BLaER1 treated with 17β-estradiol and CSF1 and Interleukin-3, amounts not matched to agents 10 nM and 100 nM (cell line): Measurements from ENCODE around the gene STK32B.

Experiments
- H3K27ac ChIP-seq, 11 experiments: shearing (Covaris generic); formaldehyde crosslinking; 2 replicates each; pipeline ENCODE4 v1.8.1; 2022
- H3K27me3 ChIP-seq, 11 experiments: shearing (Covaris generic); formaldehyde crosslinking; 2 replicates each; pipeline ENCODE4 v1.8.1; 2022
- H3K36me3 ChIP-seq, 11 experiments: shearing (Covaris generic); formaldehyde crosslinking; 2 replicates each; pipeline ENCODE4 v1.8.1; 2022
- H3K4me1 ChIP-seq, 10 experiments: shearing (Covaris generic); formaldehyde crosslinking; 2 replicates each; pipeline ENCODE4 v1.8.1; 2022
- H3K4me2 ChIP-seq, 11 experiments: shearing (Covaris generic); formaldehyde crosslinking; 2 replicates each; pipeline ENCODE4 v1.8.1; 2022
- H3K4me3 ChIP-seq, 10 experiments: shearing (Covaris generic); formaldehyde crosslinking; 2 replicates each; pipeline ENCODE4 v1.8.1; 2022
- H3K9ac ChIP-seq, 11 experiments: shearing (Covaris generic); formaldehyde crosslinking; 2 replicates each; pipeline ENCODE4 v1.8.1; 2022
- H3K9me3 ChIP-seq, 11 experiments: shearing (Covaris generic); formaldehyde crosslinking; replicated peaks in 1 of 11; 2 replicates each; pipeline ENCODE4 v1.8.1; 2022
- H4K20me1 ChIP-seq, 11 experiments: shearing (Covaris generic); formaldehyde crosslinking; 2 replicates each; pipeline ENCODE4 v1.8.1; 2022
- Cebpa-rat ChIP-seq, 11 experiments: shearing (Covaris generic); IDR thresholded peaks; 2 replicates each; pipeline ENCODE4 v1.8.1; 2022

Gene STK32B

DNA sequence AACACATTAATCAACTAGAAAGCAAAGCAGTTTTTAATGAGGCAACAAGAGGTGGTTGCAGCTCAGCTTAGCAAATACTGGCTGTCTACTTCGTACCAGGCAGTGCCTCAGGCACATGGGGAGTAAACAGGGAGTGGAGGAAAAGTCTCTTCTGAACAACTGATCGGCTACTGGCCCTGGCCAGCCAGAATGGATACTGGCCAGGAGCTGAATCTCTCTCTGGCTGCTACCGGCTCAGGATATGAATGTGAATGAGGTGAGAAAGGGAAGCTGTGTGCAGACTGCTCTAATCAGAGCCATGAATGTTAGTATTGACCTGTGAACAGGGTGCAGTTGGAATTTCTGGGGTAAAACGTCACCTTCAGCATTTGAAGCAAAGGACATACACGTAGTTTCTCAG, 77.3 kb downstream of the STK32B start:
- Histone ChIP-seq H3K9me3 (peaks cover 0 to 14% (median 8%) of the 10 kb centered on the region in 11 experiments; a peak in 11 of 22 replicates), H3K9ac (no peak overlapping the region), H4K20me1 (no peaks in the 10 kb centered on the region; a peak in 1 of 22 replicates), H3K27ac (no peak overlapping the region), H3K27me3 (no peaks in the 10 kb centered on the region), H3K4me1 (peaks cover 0 to 18% (median 6%) of the 10 kb centered on the region in 10 experiments; a peak in 8 of 20 replicates), H3K4me2 (no peak overlapping the region), H3K36me3 (no peaks in the 10 kb centered on the region), H3K4me3 (no peak overlapping the region)
- no peak for TF ChIP-seq Cebpa-rat (IDR thresholded peaks at IDR 0.05)

DNA sequence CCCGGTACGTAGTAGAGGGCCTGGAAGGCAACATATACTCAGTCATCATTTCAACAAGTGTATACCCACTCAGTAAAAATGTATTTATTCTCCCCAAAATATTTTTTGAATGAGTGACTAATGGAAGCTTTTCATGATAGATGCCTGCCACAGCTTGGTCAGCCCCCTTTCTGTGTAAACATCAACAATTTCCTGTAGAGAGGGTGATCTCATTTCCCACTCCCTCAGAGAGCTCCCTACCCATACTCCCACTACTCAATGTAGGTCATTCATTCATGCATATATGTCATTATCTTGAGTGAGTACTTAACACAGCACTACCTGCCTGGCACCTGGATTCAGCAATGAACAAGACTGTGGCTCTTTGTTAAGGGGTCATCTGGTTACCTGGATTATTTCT, 81.9 kb downstream of the STK32B start:
- TF ChIP-seq Cebpa-rat (IDR thresholded peaks at IDR 0.05): no peak
- Histone ChIP-seq H3K36me3 (no peaks in the 10 kb centered on the region), H3K9ac (no peak overlapping the region), H3K27me3 (no peaks in the 10 kb centered on the region), H3K9me3 (peaks cover 0 to 14% (median 8%) of the 10 kb centered on the region in 11 experiments; a peak in 11 of 22 replicates), H3K4me2 (no peak overlapping the region), H3K4me3 (no peak overlapping the region), H3K27ac (no peak overlapping the region), H3K4me1 (peaks cover 0 to 5% (median 0%) of the 10 kb centered on the region in 10 experiments; a peak in 2 of 20 replicates), H4K20me1 (no peaks in the 10 kb centered on the region; a peak in 1 of 22 replicates)

DNA sequence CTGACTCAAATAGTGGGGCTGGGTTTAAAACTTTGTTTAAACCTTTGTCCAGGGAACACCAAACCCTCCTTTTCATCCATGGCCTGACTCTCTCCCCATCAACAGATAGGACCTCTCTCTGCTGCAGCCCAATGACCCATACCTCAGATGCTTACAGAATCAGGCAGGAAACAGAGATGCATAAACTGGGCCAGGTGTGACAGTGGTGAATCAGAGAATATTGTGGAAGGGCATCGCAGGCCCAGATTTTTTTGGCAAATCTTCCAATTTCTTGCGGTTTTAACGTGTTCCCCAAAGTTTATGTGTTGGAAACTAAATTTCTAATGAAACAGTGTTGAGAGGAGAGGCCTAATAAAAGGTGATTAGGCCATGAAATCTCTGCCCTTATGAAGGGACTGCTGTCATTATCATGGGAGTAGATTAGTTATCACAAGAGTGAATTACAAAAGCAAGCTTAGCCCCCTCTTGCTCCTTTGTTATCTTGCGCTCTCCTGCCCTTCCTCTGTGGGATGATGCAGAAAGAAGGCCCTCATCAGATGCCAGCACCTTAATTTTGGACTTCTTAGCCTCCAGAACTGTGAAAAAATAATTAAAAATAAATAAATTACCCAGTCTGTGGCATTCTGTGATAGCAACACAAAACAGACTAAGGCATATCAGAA, 82.8 kb downstream of the STK32B start:
- Histone ChIP-seq H3K4me3 (no peak overlapping the region), H3K4me2 (no peak overlapping the region; a peak in 2 of 22 replicates), H4K20me1 (0 out of 22 replicates have a peak, but pooled peaks cover 0 to 5% (median 0%) of the 10 kb centered on the region in 11 experiments), H3K27me3 (no peaks in the 10 kb centered on the region), H3K36me3 (no peaks in the 10 kb centered on the region), H3K4me1 (peaks cover 0 to 5% (median 0%) of the 10 kb centered on the region in 10 experiments; a peak in 2 of 20 replicates), H3K9ac (no peak overlapping the region), H3K27ac (no peak overlapping the region), H3K9me3 (peaks cover 0 to 14% (median 8%) of the 10 kb centered on the region in 11 experiments; a peak in 11 of 22 replicates)
- TF ChIP-seq Cebpa-rat (IDR thresholded peaks at IDR 0.05): no peak

DNA sequence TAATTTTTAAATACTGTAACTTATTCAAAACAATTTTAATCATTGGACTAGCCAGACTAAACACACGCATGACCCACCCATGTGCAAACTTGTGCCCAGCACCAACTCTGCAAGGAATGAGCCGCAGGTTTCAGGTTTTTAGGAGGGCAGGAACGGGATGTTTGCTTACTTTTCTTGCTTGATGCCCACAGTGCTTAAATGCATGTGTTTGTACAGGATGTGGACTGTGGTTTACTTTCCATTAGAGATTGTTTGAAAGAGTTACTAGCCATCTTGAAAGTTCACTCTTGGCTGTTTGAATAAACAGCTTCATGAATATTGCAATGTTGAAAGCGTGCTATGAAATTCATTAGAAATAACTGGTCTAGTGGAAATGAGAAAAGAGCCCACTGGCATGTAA, 83.3 kb downstream of the STK32B start:
- Histone ChIP-seq H3K4me2 (no peak overlapping the region; a peak in 3 of 22 replicates), H3K27ac (no peak overlapping the region), H3K4me3 (no peak overlapping the region), H3K4me1 (peaks cover 0 to 5% (median 0%) of the 10 kb centered on the region in 10 experiments; a peak in 2 of 20 replicates), H3K9ac (no peak overlapping the region), H4K20me1 (0 out of 22 replicates have a peak, but pooled peaks cover 0 to 5% (median 0%) of the 10 kb centered on the region in 11 experiments), H3K9me3 (peaks cover 0 to 14% (median 8%) of the 10 kb centered on the region in 11 experiments; a peak in 11 of 22 replicates), H3K36me3 (no peaks in the 10 kb centered on the region), H3K27me3 (no peaks in the 10 kb centered on the region)
- TF ChIP-seq Cebpa-rat (IDR thresholded peaks at IDR 0.05): no peak

DNA sequence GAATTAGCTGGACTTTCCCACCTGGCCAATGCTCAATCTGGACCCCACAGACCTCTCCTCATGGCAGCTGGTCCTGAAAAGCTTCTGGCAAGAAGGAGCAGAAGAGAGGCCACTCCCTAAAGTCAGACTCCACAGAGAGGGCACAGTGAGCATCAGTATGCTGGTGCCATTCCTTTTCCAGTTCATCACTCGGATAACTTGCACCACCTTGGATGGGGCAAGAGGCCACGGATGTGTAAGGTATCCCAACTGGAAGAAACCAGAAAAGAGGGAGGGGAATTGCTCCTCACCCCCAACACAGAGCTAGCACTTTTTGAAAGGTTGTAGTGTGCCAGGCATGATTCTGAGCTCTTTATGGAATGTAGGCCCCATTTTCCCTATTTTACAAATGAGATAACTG, 85.9 kb downstream of the STK32B start:
- no peaks in the 10 kb centered on the region for H3K27me3 ChIP-seq
- H4K20me1 ChIP-seq: 0 out of 22 replicates have a peak, but pooled peaks cover 0 to 5% (median 0%) of the 10 kb centered on the region in 11 experiments
- no peak overlapping the region for H3K4me2 ChIP-seq
- H3K9me3 ChIP-seq: no peaks in the 10 kb centered on the region
- H3K9ac ChIP-seq: no peak overlapping the region
- peaks cover 0 to 5% (median 0%) of the 10 kb centered on the region in 10 experiments; a peak in 2 of 20 replicates for H3K4me1 ChIP-seq
- H3K27ac ChIP-seq: no peak overlapping the region
- no peak for TF ChIP-seq Cebpa-rat (IDR thresholded peaks at IDR 0.05)
- no peaks in the 10 kb centered on the region for H3K36me3 ChIP-seq
- H3K4me3 ChIP-seq: no peak overlapping the region

DNA sequence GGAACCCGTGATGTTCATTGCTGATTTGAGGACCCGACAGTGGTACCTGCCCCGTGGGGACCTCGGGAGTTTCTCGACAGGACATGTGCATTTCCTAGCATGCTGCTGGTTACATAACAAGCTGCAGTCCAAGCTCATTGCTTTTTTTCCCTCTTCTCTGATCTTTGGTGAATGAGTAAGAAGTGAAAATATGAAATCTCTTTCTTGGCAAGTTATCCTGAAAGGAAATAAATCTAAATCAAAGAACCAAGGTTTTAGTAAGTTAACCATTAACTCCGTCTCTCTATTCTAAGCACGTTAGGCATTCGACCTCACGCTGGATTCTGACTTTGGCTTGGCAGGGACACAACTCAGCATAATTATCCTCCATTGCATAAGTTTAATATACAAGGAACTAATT, 86.6 kb downstream of the STK32B start:
- Histone ChIP-seq H3K9me3 (no peaks in the 10 kb centered on the region), H3K27ac (no peak overlapping the region), H3K4me2 (no peak overlapping the region), H3K36me3 (no peaks in the 10 kb centered on the region), H3K4me1 (peaks cover 0 to 5% (median 0%) of the 10 kb centered on the region in 10 experiments; a peak in 2 of 20 replicates), H3K27me3 (no peaks in the 10 kb centered on the region), H3K9ac (no peak overlapping the region), H3K4me3 (no peak overlapping the region), H4K20me1 (0 out of 22 replicates have a peak, but pooled peaks cover 0 to 5% (median 0%) of the 10 kb centered on the region in 11 experiments)
- no peak for TF ChIP-seq Cebpa-rat (IDR thresholded peaks at IDR 0.05)

DNA sequence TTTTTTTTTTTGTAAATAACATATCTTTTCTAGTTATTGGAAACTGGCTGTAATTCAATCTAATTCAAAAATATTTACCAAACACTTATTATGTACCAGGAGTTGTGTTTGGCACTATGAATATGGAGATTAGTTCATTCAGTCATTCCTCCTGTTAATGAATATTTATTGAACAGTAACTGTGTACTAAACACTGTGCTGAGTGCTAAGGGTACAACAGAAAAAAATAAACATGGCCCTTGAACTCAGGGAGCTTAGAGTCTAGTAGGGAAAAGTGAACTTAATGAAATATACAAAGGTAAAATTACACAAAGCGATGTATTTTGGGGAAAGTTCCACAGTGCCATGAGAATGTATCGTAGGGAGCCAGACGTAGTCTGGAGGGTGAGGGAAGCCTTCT, 87.1 kb downstream of the STK32B start:
- Histone ChIP-seq H3K27me3 (no peaks in the 10 kb centered on the region), H3K4me1 (peaks cover 0 to 5% (median 0%) of the 10 kb centered on the region in 10 experiments; a peak in 4 of 20 replicates), H3K4me3 (no peak overlapping the region), H3K27ac (no peak overlapping the region), H3K36me3 (no peaks in the 10 kb centered on the region), H3K9ac (no peak overlapping the region), H3K4me2 (no peak overlapping the region), H4K20me1 (0 out of 22 replicates have a peak, but pooled peaks cover 0 to 5% (median 0%) of the 10 kb centered on the region in 11 experiments), H3K9me3 (no peaks in the 10 kb centered on the region)
- no peak for TF ChIP-seq Cebpa-rat (IDR thresholded peaks at IDR 0.05)

DNA sequence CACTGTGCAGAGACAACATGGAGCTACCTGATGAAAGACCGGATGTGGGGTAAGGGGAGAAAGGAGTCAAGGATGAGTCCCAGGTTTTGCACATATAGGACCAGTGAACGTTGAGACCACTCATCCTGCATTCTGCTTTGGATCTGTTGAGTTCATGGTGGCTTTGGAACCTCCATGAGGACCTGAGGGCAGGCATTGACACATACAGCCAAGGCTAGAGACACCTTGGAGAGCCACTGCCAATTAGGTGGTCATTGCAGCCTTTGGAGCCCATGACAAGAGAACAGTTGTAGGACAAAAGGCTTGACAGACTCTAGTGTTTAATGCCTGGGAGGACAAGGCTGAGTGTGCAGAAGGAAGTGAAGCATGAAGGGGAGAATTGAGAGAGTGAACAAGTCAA, 87.9 kb downstream of the STK32B start:
- H3K9ac ChIP-seq: no peak overlapping the region
- 0 out of 22 replicates have a peak, but pooled peaks cover 0 to 5% (median 0%) of the 10 kb centered on the region in 11 experiments for H4K20me1 ChIP-seq
- H3K27me3 ChIP-seq: no peaks in the 10 kb centered on the region
- peaks cover 0 to 5% (median 0%) of the 10 kb centered on the region in 10 experiments; a peak in 4 of 20 replicates for H3K4me1 ChIP-seq
- H3K9me3 ChIP-seq: no peaks in the 10 kb centered on the region
- H3K27ac ChIP-seq: no peak overlapping the region
- no peaks in the 10 kb centered on the region for H3K36me3 ChIP-seq
- TF ChIP-seq Cebpa-rat (IDR thresholded peaks at IDR 0.05): no peak
- no peak overlapping the region for H3K4me2 ChIP-seq
- H3K4me3 ChIP-seq: no peak overlapping the region

DNA sequence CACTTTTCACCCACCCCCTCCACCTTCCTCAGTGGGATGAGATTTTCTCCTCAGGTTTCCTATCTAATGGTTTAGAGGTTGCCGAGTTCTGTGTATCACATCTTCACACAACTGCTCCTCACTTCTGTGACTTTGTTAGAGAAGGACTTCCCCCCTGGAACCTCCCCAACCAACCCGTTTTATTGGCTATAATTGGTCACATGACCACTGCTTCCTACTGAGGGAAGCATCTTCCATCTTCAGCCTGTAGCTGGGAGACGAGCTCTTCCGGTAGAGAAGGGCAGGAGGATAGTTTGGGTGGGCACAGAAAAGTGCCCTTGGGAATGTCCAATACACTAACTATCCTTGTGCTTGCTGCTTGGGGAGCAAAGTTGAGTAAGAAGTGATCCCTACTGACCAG, 90.5 kb downstream of the STK32B start:
- H3K4me1 ChIP-seq: peaks cover 0 to 5% (median 0%) of the 10 kb centered on the region in 10 experiments; a peak in 2 of 20 replicates
- no peaks in the 10 kb centered on the region for H3K27me3 ChIP-seq
- no peak for TF ChIP-seq Cebpa-rat (IDR thresholded peaks at IDR 0.05)
- no peak overlapping the region for H3K4me3 ChIP-seq
- H3K9me3 ChIP-seq: peaks cover 0 to 8% (median 5%) of the 10 kb centered on the region in 11 experiments; a peak in 6 of 22 replicates
- 0 out of 22 replicates have a peak, but pooled peaks cover 0 to 4% (median 0%) of the 10 kb centered on the region in 11 experiments for H3K36me3 ChIP-seq
- H3K9ac ChIP-seq: no peak overlapping the region
- no peak overlapping the region for H3K4me2 ChIP-seq
- no peak overlapping the region for H3K27ac ChIP-seq
- H4K20me1 ChIP-seq: 0 out of 22 replicates have a peak, but pooled peaks cover 0 to 5% (median 0%) of the 10 kb centered on the region in 11 experiments
